HG02884 (cell line): ENCODE measurements around the gene HEMGN.
"Not testable (repeated sequence)": the region's sequence is repeated elsewhere in the genome, so short reads cannot be mapped to it uniquely, and the experiment has no call there.

Experiments used
- ATAC-seq: cut with Tn5 transposase; IDR thresholded peaks from one replicate; pipeline ENCODE4 v1.9.1; 2021; ENCODE audit warnings: mild to moderate bottlenecking, moderate library complexity; ENCODE audit not compliant: unreplicated experiment

The HEMGN gene

GRCh38 chr9:97964901-97965300, 26.9 kb upstream of the HEMGN start:
- no peak for ATAC-seq

GRCh38 chr9:97963232-97963631, 25.3 kb upstream of the HEMGN start:
- no peak for ATAC-seq

GRCh38 chr9:97962575-97962974, 24.6 kb upstream of the HEMGN start:
- ATAC-seq = no peak

- no peak for ATAC-seq
These were observed 24.2 kb upstream of the HEMGN start for GRCh38 chr9:97962136-97962535.

GRCh38 chr9:97961361-97961760, 23.4 kb upstream of the HEMGN start:
- no peak for ATAC-seq

GRCh38 chr9:97960678-97961328, 22.8 kb upstream of the HEMGN start:
- ATAC-seq = not testable (repeated sequence)

GRCh38 chr9:97959585-97959984, 21.6 kb upstream of the HEMGN start:
- no peak for ATAC-seq

- no peak for ATAC-seq
These were observed 21.0 kb upstream of the HEMGN start for GRCh38 chr9:97958812-97959511.

- ATAC-seq = no peak
These were observed 18.4 kb upstream of the HEMGN start for GRCh38 chr9:97956331-97956730.

GRCh38 chr9:97954550-97954989, 16.6 kb upstream of the HEMGN start:
- no peak for ATAC-seq

GRCh38 chr9:97950873-97951272, 12.9 kb upstream of the HEMGN start:
- not testable (repeated sequence) for ATAC-seq

- ATAC-seq = not testable (repeated sequence)
These were observed 9.1 kb upstream of the HEMGN start for GRCh38 chr9:97947094-97947493.

GRCh38 chr9:97945470-97945869, 7.5 kb upstream of the HEMGN start:
- ATAC-seq = not testable (repeated sequence)

GRCh38 chr9:97944612-97945011, 6.6 kb upstream of the HEMGN start:
- ATAC-seq = no peak

- ATAC-seq = no peak
These were observed 5.4 kb upstream of the HEMGN start for GRCh38 chr9:97943308-97943855.

- no peak for ATAC-seq
These were observed 3.4 kb upstream of the HEMGN start for GRCh38 chr9:97941323-97941722.

GRCh38 chr9:97940741-97941140, 2.8 kb upstream of the HEMGN start:
- ATAC-seq = no peak

GRCh38 chr9:97940233-97940632, 2.3 kb upstream of the HEMGN start:
- no peak for ATAC-seq

- no peak for ATAC-seq
These were observed 974 bp downstream of the HEMGN start for GRCh38 chr9:97936998-97937397.

GRCh38 chr9:97935276-97935675, 2.7 kb downstream of the HEMGN start:
- ATAC-seq = no peak

- no peak for ATAC-seq
These were observed 3.5 kb downstream of the HEMGN start for GRCh38 chr9:97934321-97935115.
